GM20000 (cell line): ENCODE results near the gene LFNG.

Experiments
- DNase-seq: peaks from one replicate; pipeline ENCODE4 v3.0.0; 2012; ENCODE audit warnings: low spot score
- CTCF ChIP-seq: IDR thresholded peaks from 2 replicates; pipeline ENCODE4 v1.5.1; 2012; ENCODE audit warnings: mild to moderate bottlenecking, control low read depth; ENCODE audit errors: extremely low read depth, missing control alignments

The LFNG gene

GRCh38 chr7:2521341-2521745 lies 1.8 kb downstream of the LFNG start:
- TF ChIP-seq CTCF: no peak
- no peak for DNase-seq

- TF ChIP-seq CTCF: no peak
- DNase-seq: no peak
Measured at GRCh38 chr7:2521952-2522591, 2.5 kb downstream of the LFNG start.

- no peak for DNase-seq
- TF ChIP-seq CTCF: no peak
Measured at GRCh38 chr7:2522780-2523433, 3.3 kb downstream of the LFNG start.

GRCh38 chr7:2523461-2523936 lies 3.9 kb downstream of the LFNG start:
- DNase-seq: no peak
- no peak for TF ChIP-seq CTCF

DNA sequence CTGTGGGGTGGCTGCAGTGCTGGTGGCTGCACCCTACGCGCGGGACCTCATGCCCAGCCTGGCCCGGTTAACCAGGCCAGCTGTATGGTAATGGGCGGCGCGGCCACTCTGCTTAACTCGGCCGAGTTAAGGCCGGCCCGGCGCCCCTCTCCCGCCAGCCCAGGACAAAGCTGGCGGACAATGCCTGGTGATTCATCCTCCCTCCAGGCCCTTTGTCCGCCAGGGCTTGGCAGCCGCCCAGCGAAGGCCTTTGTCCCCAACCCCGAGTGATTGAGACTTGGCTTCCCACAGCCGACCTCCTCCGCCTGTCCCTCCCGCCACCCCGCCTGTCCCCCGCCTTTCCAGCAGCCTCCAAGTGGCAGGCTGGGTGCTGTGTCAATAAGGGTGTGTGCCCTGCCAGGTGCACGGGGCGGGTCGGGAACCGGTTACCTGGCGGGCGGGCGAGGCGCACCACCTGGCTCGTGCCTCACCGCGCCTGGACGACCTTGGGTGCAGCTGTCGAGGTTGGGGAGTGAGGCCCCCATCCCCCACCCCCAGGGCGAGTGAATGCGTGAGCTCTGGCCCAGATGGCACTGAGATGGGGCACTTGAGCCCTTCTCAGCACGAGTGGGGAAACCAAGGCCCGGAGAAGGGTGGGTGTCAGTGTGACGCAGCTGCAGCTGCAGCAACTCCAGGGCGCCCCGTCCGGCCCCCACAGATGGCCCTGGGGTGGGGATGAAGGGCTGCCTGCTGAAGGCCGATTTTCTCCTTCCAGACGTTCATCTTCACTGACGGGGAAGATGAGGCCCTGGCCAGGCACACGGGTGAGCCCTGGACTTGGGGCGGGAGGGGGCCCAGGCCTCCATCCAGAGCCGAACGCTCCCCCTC lies 4.6 kb downstream of the LFNG start:
- TF ChIP-seq CTCF: no peak
- no peak for DNase-seq

DNA sequence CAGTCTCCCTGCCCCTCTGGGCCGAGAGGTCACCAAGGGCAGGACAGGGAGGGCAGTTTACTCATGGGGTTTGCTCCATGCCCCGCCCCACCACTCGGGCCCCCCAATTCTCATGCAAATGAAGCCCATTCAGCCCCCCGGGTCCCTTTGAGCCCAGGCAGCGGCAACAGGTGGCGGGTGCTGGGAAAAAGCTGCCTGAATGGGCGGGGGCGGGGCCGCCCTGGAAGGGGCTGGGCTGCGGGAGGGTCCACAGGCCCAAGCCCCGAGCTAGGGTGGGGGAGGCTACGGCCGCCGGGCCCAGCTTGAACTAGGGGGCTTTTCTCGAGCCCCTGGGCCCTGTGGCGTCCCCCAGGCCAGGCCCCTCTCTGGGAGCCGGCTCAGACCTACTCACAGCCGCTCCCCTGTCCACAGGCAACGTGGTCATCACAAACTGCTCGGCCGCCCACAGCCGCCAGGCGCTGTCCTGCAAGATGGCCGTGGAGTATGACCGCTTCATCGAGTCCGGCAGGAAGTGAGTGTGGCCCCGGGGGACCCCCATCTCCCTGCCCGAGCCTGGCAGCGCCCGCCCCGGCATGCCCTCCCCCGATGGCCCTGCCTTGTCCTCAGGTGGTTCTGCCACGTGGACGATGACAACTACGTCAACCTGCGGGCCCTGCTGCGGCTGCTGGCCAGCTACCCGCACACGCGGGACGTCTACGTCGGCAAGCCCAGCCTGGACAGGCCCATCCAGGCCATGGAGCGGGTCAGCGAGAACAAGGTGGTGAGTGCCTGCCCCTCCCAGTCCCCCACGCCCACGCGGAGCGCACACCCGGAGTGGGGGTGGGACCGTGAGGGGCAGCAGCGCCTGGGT lies 5.5 kb downstream of the LFNG start:
- TF ChIP-seq CTCF: no peak
- DNase-seq: no peak
